GM19351 (cell line): ENCODE data around the gene PHF1.

Experiments
- ATAC-seq: cut with Tn5 transposase; IDR thresholded peaks from one replicate; pipeline ENCODE4 v1.9.1; 2021; ENCODE audit warnings: mild to moderate bottlenecking, moderate library complexity; ENCODE audit not compliant: unreplicated experiment

Gene PHF1

DNA sequence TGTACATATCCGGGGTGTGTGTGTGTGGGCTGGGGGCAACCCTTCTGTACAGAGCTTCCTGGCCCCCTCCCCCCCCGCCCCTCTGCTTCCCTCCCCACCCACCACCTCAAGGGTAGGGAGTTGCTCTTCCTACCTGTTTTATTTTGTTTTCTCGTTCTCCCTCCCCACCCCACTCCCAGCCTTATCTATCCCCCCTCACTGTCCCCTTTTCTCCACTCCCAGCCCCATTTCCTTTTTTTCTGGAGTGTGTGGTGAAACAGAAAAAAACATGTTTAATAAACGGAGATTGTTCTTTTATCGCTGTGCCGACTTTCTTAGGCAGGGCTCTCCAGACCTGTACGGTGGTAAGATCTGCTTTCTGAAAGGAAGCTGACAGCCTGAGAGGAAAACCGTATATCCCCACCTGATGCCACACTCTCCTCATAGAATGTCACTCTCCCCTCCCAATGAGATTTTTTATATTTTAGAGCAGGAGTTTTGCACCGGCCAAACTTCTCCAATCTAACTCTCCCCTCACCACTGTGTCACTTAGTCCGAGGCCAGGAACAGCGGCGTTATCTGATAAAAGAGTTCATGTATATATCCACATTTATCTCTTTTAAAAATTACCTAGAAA, 42.7 kb downstream of the PHF1 start:
- ATAC-seq: no peak

DNA sequence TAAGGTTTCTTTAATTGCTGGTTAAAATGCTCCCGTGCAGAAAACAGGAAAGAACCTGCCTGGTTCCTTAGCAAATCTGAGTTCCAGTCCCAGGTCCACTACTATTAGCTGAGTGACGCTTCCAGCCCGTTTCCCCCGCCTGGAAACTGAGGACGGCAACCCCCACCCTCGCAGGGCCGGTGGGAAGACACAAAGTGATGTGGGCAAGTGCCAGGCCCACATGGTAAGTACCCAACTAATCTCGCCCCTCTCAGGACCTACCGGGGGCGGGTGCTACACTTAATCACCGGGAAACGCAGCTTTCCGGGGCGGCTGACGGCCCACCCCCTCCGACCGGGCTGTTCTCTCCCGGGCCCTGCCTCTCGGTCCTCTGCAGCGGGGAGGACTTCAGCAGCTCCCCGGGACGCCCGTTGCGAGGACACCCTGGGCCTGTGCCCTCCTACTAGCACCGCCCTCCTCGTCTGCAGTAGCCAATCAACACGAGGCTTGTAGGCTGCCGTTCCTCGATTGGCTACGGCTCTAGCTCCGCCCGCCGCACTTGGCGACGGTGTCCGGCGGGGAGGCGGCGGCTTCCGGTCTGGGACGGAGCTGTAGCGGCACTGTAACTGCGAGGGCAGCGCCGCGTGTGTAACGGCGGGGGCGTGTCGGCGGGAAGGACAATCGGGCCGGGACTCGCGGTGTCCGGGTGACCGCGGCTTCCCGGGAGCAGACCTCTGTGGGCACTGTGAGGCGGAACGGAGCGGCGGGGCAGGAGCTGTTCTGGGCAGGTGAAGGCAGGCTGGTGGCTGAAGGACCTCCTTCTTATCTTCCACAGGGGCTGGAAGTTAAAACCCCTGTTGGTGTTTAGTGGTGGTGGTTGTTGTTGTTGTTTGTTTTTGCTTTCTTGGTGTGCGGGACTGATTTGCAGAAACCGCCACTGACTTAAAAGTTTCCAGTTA, 43.5 kb downstream of the PHF1 start, which contains the start of gene ZBTB9:
Gene ZBTB9, plus strand, starts transcription at position 568 of the 938 bp plus-strand sequence. CDS start 525 bp downstream, outside the sequence.
- peak; percentile 98 for ATAC-seq

DNA sequence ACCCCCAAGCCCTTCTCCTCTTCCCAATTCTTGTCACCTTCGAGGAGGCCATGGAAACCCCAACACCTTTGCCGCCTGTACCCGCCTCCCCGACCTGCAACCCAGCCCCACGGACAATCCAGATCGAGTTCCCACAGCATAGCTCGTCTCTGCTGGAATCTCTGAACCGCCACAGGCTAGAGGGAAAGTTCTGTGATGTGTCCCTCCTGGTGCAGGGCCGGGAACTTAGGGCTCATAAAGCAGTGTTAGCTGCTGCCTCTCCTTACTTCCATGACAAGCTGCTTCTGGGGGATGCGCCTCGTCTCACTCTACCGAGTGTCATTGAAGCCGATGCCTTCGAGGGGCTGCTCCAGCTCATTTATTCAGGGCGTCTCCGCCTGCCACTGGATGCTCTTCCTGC, 44.2 kb downstream of the PHF1 start:
- ATAC-seq: no peak

DNA sequence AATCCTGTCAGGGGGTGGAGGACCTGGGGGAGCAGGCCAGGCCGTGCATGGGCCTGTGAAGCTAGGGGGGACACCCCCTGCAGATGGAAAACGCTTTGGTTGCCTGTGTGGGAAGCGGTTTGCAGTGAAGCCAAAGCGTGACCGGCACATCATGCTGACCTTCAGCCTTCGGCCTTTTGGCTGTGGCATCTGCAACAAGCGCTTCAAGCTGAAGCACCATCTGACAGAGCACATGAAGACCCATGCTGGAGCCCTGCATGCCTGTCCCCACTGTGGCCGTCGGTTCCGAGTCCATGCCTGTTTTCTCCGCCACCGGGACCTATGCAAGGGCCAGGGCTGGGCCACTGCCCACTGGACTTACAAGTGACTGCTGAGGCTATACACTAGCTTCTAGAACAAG, 45.3 kb downstream of the PHF1 start:
- no peak for ATAC-seq

DNA sequence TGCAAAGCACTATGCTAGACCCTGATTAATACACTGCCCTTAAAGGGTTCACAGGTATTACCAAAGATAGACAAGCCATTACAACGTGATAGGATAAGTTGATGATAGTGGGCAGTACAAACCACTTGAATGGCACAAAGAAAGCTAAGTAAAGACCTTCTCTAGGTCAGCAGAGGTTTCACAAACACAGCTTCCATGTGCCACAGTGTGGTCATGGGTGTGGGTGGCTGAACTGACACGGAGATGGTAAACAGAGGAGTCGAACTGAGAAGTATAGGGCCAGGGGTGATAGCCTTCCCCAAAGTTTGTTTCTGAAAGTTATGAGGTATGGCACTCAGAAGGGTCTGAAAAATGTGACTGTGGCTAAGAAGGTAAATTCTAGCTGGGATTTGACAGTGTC, 47.9 kb downstream of the PHF1 start:
- no peak for ATAC-seq

DNA sequence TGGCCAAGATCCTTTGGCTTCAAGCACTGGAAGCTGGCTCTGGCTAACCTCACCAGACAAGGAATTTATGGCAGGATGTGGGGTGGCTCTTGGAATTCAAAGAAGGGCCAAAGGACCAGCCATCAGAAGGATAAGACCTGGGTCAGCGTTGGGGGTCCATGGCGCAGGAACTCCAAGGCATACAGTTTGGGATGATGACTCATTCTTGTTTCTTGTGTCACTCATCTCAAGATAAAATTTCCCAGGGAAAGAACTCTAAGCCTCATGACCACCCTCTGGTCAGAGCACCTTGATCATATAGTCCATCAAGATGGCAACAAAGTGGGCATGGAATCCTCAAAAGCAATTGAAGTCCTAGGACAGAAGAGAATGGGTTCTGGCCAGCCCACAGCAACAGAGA, 48.4 kb downstream of the PHF1 start:
- no peak for ATAC-seq
